ENCODE measurements around the gene AXDND1.

The AXDND1 gene, protein sequence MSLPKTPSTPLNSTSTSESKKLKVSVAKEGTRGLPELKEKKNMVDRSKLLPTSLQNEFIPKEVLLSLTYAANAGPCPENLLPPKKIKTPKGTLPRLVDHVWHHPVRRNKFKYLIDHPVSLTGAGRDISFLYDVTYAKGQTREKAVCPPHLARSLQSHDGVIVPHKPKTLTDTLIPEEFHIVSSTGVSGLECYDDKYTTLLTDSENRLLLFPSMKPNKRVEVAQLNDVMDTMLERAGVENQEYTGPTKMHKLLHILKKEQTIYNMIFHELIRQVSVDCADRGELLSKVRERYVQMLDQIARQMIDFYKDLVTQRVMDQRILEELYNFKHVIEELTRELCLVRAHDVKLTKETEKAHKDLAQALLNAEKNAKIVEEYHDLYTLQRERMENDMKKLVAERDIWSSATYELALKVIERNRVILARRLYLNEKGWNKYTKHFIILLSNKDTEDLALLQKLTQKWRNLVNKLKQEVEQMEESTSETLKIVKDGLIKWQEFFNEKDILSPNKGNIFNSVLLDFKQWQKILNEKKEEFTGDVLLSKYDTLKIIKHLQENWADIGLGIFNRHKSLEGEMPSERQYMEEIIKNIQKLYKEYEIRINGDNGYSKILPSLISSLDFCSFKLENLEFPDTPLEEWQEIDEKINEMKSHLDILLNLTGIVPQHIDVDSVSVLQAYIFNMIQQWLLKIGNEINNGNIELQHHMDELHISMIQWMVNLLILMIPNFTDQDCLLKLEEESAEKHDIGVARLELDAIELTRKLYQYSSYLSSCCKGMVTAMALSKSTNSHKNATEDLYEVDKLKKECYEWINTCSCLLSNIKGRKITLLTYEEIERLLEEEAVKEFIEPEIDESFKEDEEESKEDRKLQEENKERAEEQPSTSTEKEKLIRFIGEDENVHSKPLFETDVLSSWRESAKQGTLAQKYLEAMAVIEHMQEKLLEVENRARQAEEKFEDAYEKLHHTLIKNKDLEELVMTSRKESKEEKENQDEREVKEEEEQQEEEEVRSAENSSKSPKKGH

GRCh38 chr1:179365342-179366092, at the start of gene AXDND1:
Gene AXDND1 (plus strand): TSS chr1:179365971. CDS start chr1:179366510, 539 bp downstream.
- peaks cover 9 to 14% of the 10 kb centered on the region in 2 experiments for H3K4me1 ChIP-seq (ENCODE audit: control insufficient read depth in 1 of 2, insufficient read depth in 1 of 2, low read depth in 1 of 2, low read length in 1 of 2)
- H3K27ac ChIP-seq: peak within 1 kb of the TSS; percentile 91
- TF ChIP-seq, protein P1, sequence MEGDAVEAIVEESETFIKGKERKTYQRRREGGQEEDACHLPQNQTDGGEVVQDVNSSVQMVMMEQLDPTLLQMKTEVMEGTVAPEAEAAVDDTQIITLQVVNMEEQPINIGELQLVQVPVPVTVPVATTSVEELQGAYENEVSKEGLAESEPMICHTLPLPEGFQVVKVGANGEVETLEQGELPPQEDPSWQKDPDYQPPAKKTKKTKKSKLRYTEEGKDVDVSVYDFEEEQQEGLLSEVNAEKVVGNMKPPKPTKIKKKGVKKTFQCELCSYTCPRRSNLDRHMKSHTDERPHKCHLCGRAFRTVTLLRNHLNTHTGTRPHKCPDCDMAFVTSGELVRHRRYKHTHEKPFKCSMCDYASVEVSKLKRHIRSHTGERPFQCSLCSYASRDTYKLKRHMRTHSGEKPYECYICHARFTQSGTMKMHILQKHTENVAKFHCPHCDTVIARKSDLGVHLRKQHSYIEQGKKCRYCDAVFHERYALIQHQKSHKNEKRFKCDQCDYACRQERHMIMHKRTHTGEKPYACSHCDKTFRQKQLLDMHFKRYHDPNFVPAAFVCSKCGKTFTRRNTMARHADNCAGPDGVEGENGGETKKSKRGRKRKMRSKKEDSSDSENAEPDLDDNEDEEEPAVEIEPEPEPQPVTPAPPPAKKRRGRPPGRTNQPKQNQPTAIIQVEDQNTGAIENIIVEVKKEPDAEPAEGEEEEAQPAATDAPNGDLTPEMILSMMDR (IDR thresholded peaks at IDR 0.05): peak; percentile 49
- no peaks in the 10 kb centered on the region for H3K27me3 ChIP-seq
- no peaks in the 10 kb centered on the region for H3K36me3 ChIP-seq
- peak within 1 kb of the TSS; percentile 83 to 96 for H3K4me3 ChIP-seq (ENCODE audit: low read depth in 1 of 2, low read length in 1 of 2)
- H3K9me3 ChIP-seq: no peaks in the 10 kb centered on the region

GRCh38 chr1:179318491-179318890, 47.3 kb upstream of the AXDND1 start:
- H3K4me1 ChIP-seq (ENCODE audit: control insufficient read depth in 1 of 2, insufficient read depth in 1 of 2, low read depth in 1 of 2, low read length in 1 of 2): peaks cover 8 to 9% of the 10 kb centered on the region in 2 experiments
- H3K27ac ChIP-seq: peak overlapping the region; percentile 17
- H3K36me3 ChIP-seq: no peaks in the 10 kb centered on the region
- no peaks in the 10 kb centered on the region for H3K9me3 ChIP-seq
- H3K27me3 ChIP-seq: no peaks in the 10 kb centered on the region
- TF ChIP-seq, protein P1 (IDR thresholded peaks at IDR 0.05): no peak
- H3K4me3 ChIP-seq (ENCODE audit: low read depth in 1 of 2, low read length in 1 of 2): no peak overlapping the region

- Histone ChIP-seq H3K9me3 (no peaks in the 10 kb centered on the region), H3K4me3 (ENCODE audit: low read depth in 1 of 2, low read length in 1 of 2) (no peak overlapping the region), H3K27me3 (no peaks in the 10 kb centered on the region), H3K27ac (no peak overlapping the region), H3K4me1 (ENCODE audit: control insufficient read depth in 1 of 2, insufficient read depth in 1 of 2, low read depth in 1 of 2, low read length in 1 of 2) (peaks cover 21 to 22% of the 10 kb centered on the region in 2 experiments), H3K36me3 (no peaks in the 10 kb centered on the region)
- TF ChIP-seq, protein P1 (IDR thresholded peaks at IDR 0.05): no peak
Measured at GRCh38 chr1:179321533-179322216, 44.1 kb upstream of the AXDND1 start.

DNA sequence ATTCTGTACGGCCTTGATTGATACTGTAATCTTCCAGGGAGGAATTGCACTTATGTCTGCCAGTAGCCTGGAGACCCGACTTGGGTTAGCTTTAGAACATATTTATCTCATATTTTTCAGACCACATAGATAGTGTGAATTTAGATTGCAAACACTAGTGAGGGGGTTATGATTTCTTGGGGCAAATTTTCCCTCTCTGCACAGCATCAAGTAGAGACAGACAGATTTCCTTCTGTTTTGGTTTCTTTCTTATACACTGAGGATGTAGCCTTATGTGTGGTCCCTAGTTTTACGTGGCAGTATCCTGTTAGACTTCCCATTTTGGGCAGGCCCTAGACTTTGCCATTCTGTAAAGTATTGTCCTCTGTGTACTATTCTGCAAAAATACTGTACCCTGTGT, 43.2 kb upstream of the AXDND1 start:
- Histone ChIP-seq H3K9me3 (no peaks in the 10 kb centered on the region), H3K4me1 (ENCODE audit: control insufficient read depth in 1 of 2, insufficient read depth in 1 of 2, low read depth in 1 of 2, low read length in 1 of 2) (peaks cover 30 to 31% of the 10 kb centered on the region in 2 experiments), H3K27ac (no peak overlapping the region), H3K27me3 (no peaks in the 10 kb centered on the region), H3K36me3 (no peaks in the 10 kb centered on the region), H3K4me3 (ENCODE audit: low read depth in 1 of 2, low read length in 1 of 2) (no peak overlapping the region)
- TF ChIP-seq, protein P1 (IDR thresholded peaks at IDR 0.05): no peak

Measured in neutrophil (primary cell).